NT2/D1 (cell line): ENCODE results near the gene GLIS1.

Experiments used
- YY1 ChIP-seq: IDR thresholded peaks from 2 replicates; pipeline ENCODE4 v1.6.1; 2011; ENCODE audit not compliant: insufficient read length, insufficient read depth
- ZNF274 ChIP-seq: IDR thresholded peaks from 2 replicates; pipeline ENCODE4 v1.6.1; 2011; ENCODE audit warnings: mild to moderate bottlenecking, low read depth, low read length

DNA sequence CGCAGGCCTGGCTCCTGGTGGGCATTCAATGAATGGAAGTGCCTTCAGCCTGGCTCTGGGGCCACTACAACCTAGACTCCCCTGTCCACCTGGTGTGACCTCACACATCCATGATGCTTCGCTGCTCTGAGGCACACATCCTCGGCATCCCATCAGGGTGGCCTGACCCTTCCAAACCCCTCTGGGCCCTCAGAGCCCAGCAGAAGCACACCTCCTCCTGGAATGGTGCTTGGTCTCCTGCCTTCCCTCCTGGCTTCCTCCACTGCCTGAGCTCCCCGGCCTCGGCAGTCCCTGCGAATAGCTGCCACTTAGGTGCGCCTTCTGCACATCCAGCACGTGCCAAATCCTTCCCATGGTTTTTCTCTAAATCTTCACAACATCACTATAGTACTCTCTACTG lies 133.8 kb downstream of the GLIS1 start:
- no peak for TF ChIP-seq ZNF274
- no peak for TF ChIP-seq YY1
